Measurements from ENCODE around the gene ACOT4.

- no peak for TF ChIP-seq REST (IDR thresholded peaks at IDR 0.05; ENCODE audit: low read depth)
- TF ChIP-seq MAX (IDR thresholded peaks at IDR 0.05): no peak
- no peak for TF ChIP-seq TCF12 (IDR thresholded peaks at IDR 0.05; ENCODE audit: low read depth)
- no peak for TF ChIP-seq ZBTB7A (IDR thresholded peaks at IDR 0.05; ENCODE audit: low read depth)
- no peak for TF ChIP-seq USF1 (IDR thresholded peaks at IDR 0.05)
- no peak for TF ChIP-seq EP300 (IDR thresholded peaks at IDR 0.05; ENCODE audit: borderline replicate concordance)
- no peak for TF ChIP-seq TAF1 (IDR thresholded peaks at IDR 0.05; ENCODE audit: low read depth)
- no peak for TF ChIP-seq FOXM1 (IDR thresholded peaks at IDR 0.05; ENCODE audit: borderline replicate concordance, low read depth)
- TF ChIP-seq TEAD4 (IDR thresholded peaks at IDR 0.05): no peak
- no peak for TF ChIP-seq NFIC (IDR thresholded peaks at IDR 0.05)
These were observed 28.6 kb downstream of the ACOT4 start for GRCh38 chr14:73620268-73620667.

Measured in Ishikawa (cell line).